Measurements from ENCODE around the gene CDYL2.
"Not testable (repeated sequence)": the region's sequence is repeated elsewhere in the genome, so short reads cannot be mapped to it uniquely, and the experiment has no call there.

Gene CDYL2

DNA sequence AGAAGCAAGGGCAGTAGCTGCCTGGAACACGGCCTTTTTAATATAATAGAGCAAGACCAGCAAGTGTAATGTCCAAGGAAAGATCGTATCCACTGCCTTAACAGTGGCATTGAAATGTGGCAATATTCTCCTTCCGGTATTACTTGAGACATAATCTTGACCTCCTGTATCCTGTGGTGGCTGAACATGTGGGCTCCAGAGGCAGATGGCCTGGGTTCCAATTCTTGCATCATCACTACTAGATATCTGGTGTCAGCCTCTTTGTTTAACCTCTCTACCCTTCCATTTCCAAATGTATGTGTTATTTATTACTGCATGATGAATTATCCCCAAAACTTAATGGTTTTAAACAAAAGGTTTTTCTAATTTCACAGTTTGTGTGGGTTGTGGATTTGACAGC, 3.5 kb upstream of the CDYL2 start:
- DNase-seq (ENCODE audit: low spot score) = no peak

DNA sequence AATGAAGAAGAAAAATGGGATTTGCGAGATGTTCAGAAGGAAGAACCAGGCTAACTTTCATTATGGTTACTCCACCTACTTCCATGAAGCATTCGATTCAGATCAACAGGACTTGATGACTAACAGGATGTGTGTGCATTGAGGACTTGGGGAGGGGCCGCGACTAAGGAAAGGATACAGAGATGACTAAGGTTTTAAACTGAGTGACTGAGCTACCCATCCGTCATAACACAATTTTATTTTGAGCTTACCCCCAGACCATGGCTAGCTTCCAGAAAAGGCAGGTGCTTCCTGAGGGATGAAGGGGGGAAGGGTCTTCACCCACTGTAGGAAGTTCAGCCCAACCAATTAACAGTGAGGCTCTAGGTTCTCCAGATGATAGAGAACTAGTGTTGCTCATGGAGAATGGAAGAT, 2.5 kb upstream of the CDYL2 start:
- no peak for DNase-seq (ENCODE audit: low spot score)

DNA sequence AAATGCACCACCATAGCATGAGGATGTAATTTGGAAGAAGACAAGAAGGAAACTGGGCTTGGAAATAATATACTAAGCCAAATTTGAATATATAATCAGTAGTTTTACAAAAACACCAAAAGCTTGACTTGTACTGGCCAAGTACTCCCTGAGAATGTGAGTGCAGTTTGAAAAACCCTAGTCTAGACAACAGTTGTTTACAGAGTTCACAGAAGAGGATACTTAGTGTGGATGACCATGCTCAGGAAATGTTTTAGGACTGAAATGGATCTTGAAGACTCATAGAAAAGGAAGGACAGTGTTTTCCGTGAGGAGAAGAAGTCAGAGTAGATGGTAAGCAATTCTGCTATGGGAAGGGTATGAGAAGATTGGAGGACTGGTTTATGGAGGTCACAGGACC, 1.9 kb upstream of the CDYL2 start:
- DNase-seq (ENCODE audit: low spot score) = no peak

DNA sequence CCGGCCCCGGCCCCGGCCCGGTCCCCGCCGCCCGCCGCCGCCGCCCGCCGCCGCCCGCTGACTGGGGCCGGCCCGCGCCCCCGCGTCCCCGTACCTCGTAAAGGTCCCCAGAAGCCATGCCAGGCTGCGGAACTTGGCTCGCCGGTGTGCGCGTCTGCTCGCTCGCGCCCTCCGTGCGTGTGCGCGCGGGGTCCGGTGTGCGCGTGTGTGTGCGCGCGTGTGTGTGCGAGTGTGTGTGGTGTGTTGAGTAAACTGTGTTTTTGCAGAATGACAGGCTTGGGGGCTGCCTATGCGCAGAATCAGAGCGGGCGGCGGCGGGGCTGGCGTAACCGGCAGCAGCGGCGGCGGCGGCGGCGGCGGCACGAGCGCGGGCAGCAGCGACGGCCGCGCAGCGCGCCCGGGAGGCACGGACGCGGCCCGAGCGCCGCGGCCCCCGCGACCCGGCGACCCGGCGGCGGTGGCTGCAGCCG, 307 bp downstream of the CDYL2 start:
- DNase-seq (ENCODE audit: low spot score) = no peak

DNA sequence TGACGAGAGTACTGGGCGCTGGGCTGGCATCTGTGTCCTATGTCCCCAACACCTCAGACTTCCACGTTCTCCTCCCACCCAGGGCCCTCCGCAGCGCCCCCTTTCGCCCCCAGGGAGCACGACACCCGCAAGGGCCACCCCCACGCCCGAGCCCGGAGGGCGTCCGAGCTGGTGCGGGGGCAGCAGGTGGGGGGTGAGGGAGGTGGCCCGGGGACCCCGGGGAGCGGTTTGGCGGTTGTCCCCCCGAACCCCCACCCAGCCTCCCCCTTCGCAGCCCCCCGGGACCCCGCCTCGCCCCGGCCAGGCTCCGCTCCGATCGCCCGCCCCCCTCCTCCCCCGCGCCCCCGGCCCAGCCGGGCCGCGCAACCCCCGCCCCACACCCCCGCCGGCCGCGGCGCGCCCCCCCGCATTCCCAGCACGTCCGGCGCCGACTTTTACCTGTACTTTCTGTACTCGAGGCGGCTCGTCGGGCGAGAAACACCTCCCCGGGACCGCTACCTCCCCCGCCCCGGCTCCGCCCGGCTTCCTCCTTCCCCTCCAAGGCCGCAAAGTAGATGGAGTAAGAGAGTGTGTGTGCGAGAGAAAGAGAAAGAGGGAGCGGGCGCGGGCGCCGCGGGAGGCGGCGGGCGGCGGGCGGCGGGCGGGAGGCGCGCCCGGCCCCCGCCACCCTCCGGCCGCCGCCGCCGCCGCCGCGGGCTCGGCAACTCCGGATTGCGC, 901 bp downstream of the CDYL2 start:
- DNase-seq (ENCODE audit: low spot score) = no peak

DNA sequence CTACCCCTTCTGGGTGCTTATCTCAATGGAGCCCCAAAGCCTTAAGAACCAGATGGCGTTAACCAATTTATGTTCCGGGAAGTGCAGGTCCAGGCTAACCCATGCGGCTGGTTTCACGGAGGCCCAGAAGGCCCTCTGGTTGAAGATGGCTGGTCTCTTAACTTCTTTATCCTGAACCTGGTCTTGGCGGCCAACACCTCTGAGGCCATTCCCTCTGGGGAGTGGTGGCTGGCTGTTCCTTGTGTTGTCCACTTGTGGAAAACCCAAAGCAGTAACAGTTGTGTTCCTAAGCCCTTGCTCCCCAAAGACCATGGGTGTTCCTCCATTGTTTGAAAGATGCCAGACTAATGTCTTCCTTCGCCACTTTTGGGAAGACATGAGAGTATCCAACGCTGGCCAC, 1.5 kb downstream of the CDYL2 start:
- no peak for DNase-seq (ENCODE audit: low spot score)

DNA sequence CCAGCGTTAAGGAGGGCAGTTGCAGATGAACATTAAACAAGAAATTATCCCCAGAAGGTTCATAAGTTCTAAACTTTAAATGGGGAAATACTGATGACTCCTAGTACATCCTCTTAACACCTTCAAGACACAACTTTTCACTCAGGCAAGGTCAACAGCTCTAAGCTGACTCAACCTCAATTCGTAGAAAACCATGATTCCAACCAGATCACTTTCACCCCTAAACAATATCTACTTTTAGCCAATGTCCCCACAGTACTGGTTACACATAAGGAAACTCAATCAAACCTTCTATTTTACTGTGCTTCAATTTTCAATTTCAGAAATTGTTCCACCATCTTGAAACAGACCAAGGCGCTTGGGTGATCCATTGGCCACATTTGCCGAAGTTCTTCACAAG, 2.3 kb downstream of the CDYL2 start:
- no peak for DNase-seq (ENCODE audit: low spot score)

DNA sequence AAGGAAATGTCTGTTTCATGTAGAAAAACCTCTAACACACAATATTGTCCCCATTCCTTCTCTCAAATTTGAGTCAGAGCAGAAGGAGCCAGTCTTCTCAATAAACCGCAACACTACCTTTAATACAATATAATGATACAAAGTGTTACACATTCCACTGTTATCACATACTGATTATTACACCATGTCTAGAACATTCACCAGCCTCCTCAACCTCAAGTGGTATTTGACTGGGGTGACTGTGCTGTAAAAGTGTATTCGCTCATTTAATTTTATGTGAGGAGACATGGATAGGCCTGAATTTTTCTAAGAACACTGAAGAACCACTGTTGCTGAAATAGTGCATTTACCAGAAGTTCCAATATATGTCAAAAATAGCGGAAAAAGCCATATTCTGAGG, 10.3 kb downstream of the CDYL2 start:
- DNase-seq (ENCODE audit: low spot score) = no peak

DNA sequence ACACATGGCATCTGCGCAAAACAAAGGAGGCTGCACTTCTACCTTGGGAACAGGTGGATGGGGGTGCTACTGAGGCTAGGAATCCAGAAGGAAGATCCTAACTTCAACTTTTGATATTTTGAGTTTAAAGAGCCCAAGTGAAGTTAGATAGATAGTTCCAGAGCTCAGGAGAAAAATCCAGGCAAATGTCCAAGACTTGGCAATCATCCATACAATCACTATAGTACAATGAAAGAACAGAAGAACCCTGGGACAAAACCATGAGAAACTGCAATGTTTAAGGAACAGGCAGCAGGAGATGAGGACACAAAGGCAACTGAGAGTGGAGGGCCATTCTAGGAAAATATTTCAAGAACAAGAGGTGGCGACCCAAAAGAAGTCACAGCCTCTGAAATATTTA, 12.4 kb downstream of the CDYL2 start:
- no peak for DNase-seq (ENCODE audit: low spot score)

DNA sequence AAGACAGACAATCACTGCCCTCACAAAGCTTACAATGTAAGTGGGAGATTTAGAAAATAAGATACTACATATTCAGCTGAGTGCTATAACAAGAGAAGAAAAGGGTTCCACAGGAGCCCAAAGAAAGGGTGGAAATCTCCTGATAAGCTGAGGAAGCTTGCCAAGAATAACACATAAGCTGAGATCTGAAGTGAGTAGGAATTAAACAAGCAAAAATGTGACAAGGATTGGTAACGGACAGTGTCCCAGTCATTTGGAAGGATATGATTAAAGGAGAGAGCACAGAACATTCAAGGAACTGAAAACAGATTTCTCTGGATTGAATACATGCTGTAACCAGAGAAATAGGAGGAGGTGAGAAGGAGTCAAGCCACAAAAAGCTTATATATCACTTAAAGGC, 13.0 kb downstream of the CDYL2 start:
- no peak for DNase-seq (ENCODE audit: low spot score)

DNA sequence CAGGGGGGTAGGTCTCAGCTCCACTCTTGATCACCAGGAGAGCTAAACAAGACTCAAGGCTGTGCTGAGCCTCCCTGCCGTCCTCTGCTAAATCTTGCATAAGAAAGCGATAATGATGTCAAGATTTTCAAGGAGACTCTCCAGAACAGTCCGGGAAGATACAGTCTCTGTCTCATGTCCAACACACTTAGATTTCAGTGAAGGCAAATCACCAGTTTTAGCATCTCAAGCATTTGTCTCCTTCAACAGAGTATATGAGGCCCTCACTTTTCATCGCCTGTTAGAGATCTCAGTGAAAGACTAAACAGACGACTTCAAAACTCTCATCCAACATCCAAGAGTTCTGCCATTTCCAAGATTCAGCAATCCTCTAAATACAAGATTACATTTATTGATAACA, 13.6 kb downstream of the CDYL2 start:
- no peak for DNase-seq (ENCODE audit: low spot score)

DNA sequence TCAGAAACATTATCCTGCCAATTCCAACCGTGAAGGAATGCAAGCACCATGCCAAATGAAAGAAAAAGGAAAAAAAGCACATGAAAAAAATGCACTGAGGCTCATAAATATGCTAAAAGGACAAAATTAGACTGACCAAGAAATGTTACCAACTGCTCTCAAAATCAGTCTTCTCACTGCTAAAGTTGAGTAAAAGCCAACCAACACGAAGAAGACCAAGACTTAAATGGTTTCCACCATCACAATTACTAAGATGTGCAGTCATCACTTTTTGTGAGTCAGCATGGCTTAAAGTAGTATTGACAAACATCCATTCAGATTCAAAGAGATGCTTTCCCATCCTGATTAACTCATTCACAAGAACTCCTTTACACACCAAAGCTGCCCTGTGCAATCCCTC, 16.4 kb downstream of the CDYL2 start:
- no peak for DNase-seq (ENCODE audit: low spot score)

DNA sequence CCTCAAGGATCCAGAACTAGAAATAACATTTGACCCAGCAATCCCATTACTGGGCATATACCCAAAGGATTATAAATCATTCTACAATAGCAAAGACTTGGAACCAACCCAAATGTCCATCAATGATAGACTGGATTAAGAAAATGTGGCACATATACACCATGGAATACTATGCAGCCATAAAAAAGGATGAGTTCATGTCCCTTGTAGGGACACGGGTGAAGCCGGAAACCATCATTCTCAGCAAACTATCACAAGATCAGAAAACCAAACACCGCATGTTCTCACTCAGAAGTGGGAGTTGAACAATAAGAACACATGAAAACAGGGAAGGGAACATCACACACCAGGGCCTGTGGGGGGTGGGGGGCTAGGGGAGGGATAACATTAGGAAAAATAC, 17.8 kb downstream of the CDYL2 start:
- not testable (repeated sequence) for DNase-seq (ENCODE audit: low spot score)

DNA sequence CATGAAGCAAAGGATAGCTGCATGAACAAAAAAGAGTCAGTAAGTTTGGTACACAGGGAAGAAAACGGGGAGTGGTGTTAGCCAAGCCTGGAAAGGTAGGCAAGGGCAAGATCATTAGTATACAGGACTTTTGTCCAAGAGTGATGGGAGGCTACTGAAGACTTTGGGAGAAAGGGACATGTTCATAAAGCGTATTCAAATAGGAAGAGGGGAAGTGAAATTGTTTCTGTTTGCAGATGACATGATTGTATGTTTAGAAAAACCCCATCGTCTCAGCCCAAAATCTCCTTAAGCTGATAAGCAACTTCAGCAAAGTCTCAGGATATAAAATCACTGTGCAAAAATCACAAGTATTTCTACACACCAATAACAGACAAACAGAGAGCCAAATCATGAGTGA, 19.4 kb downstream of the CDYL2 start:
- DNase-seq (ENCODE audit: low spot score) = no peak

DNA sequence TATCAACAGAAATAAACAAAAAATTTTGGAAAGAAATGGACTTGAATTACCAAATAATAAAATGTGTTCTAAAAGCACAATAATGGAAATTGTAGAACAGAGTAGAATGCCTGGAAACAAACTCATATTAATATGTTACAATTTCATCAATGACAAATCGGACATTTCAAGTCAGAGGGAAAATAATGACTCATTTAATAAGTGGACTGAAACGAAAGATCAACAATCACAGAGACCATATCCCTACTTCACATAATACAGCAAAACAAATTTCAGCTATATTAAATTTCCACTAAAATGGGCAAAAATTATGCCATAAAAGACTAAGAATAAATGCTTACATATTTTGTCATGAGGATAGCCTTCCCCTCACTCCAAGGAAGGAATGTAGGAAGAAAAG, 25.7 kb downstream of the CDYL2 start:
- DNase-seq (ENCODE audit: low spot score) = no peak

DNA sequence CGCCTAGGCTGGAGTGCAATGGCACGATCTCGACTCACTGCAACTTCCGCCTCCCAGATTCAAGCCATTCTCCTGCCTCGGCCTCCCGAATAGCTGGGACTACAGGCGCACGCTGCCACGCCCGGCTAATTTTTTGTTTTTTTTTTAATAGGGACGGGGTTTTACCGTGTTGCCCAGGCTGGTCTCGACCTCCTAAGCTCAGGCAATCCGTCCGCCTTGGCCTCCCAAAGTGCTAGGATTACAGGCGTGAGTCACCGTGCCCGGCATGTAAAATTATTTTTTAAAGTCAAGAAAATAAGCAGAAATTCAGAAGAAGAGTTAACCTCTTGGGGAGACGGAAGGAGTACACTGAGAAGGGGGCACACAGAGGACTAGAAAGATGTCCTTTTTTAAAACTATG, 27.5 kb downstream of the CDYL2 start:
- no peak for DNase-seq (ENCODE audit: low spot score)

DNA sequence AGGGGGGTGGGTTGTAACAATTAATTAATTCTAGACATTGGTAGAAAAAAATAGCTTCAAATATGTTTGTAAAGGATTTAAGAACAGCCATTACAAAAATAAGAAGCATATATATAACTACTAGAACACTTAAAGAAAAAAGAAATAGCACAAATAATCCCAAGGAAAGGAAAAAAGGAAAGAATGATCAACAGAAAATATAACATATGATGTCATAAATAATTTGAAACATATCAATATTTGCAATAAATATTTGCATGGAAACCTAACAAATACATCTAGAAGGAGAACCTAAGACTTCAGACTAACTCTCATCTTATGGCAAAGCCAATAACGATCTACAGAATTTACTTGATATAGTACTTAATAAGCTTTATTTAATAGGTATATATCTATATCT, 28.9 kb downstream of the CDYL2 start:
- no peak for DNase-seq (ENCODE audit: low spot score)

DNA sequence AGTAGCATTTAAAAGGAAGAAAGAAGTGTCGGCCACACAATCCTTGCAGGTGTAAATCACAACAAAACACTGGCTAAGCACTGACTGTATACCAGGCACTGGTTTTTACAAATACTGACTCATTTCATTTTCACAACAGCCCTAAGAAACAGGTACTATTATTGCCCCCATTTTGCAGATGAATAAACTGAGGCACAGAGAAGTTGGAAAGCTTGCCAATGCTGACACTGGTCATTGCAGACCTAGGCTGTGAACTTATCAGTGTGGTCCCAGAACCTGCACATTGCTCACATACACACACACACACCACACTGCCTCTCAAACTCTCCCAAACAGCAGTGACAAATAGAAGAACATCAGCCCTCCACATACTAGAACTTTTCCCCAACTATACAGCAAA, 37.6 kb downstream of the CDYL2 start:
- DNase-seq (ENCODE audit: low spot score) = no peak

DNA sequence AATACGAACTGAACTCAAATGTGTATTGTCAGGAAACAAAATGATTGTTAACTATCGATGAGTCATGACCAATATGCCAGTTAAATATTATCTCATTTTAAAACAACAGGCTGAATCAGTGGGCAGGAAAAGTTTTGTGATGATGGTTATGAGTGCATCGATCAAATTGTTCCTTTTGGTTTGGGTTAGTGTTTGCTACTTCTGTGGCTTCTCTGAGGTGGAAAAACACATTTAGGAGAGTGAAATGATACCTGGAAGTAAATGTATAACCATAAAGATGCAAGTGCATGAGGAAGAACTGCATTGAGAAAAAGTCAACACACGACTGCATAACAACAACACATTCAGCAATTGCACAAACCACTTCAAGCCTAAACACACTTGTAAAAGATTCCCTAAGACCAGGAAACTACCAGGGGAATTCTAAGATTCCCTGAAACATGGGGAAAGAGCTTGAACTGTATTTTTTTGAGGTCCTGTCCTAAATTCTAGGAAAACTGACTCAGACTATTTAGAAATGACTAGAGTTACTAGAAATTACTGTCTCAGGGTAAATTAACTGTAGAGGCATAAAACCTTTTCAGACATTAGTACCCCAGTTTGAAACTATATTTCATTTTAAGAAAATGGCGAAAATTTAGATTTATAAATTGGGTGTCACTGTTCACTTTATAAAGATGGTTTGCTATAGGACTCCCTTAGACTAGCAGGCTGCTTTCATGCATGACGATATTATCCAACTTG, 44.8 kb downstream of the CDYL2 start:
- no peak for DNase-seq (ENCODE audit: low spot score)

DNA sequence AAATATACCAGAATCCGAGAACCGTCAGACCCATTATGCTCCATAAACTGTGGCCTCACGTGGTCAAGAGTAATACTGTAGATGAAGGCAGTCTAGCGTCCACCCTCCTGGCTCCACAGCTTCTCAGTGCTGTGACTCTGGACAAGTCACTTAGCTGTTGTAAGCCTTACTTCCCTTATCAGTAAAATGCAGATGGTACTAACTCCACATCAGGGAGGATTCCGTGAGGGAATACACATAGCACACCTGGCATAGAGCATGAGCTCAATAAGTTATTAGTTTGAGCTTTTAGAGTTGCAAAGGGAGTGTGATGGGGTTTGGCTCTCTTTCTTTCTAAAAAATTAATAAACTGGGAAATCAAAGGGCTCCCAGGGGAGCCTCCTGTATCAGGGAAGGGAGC, 49.9 kb downstream of the CDYL2 start:
- no peak for DNase-seq (ENCODE audit: low spot score)

DNA sequence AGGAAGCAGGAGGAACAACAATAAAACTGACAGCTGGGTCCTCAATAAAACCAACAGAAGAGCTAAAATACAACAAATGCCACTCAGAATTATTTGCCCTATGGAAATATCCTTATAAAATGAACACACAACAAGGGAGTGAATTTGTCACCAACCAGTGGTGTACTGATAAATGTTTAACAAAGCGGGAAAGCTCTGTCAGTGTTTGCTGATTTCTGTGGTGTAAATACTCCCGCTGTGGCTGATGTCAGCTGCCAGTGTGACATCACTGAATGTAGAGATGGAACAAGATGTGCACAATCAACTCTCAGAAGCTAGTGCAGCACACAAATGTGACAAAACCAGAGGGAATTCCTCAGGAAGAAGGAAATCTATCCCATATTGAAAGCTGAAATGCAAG, 51.9 kb downstream of the CDYL2 start:
- DNase-seq (ENCODE audit: low spot score) = no peak

DNA sequence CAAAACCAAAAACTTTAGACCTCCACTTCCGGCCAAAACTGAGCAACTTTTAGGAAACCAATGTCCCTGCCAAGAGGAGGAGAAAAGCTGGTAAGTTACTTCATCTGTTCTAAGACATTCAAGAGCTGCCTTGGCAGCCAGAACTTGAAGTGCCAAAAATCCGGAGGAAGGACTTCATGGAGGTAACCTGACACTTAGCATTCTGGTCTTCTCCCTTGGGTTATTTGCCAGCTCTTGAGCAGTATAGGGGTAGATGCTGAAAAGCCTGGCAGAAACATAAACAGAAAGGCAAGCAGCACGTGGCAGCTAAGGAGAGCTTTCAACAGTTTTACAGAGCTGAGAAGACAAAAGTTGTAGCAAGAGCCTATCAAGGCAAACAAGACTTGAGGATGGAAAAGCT, 53.2 kb downstream of the CDYL2 start:
- DNase-seq (ENCODE audit: low spot score) = peak; percentile 3

DNA sequence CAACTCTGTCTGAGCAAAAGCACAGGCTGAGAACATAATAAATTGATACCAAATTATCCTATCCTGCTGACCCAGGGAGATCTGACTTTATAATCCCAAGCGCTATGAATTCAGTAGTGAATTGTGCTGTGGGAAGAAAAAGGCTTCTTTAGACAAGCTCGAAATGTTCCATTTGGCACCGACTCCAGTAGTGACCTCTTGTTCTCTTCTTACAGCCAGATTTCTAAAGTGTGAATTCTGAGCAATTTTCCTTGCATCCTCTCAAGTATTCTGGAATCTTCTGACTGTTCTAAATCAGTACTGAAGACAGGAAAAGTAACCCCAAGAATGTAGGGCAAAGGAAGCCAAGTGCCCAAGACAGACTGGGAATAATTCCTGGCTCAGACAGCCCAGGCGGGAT, 58.2 kb downstream of the CDYL2 start:
- peak; percentile 35 for DNase-seq (ENCODE audit: low spot score)

DNA sequence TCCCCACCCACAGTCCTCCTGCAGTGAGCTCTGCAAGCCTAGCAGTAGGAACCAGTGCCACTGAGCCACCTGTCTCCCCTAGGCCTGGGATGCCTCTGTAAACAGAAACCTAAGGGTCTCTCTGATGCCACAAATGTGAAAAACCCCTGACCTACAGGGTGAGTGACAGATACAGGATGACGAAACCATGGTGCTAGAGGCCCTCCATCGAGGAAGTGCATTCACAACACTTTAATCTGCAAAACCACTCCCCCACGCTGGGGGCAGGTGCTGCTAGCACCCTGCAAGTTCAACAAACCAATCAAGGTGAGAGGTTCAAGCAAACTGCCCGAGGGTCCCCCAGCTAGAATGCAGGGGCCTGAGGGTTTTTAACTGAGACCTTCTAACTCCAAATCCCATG, 59.5 kb downstream of the CDYL2 start:
- DNase-seq (ENCODE audit: low spot score) = no peak

Data from globus pallidus (tissue), 1 donor.